GM12878 (cell line): Measurements from ENCODE around the gene GALNT17. TPM values are rescaled to one million over a fixed set of nuclear protein-coding genes. Genes with fewer than 3 reads are reported as not detected.

ENCODE experiments used
- ATAC-seq: fragments of 200-7000 bp; cut with Tn5 transposase; 3 replicates; pipeline ENCODE4 v1.9.1; 2020; ENCODE audit warnings: mild to moderate bottlenecking, moderate library complexity
- BruUV-seq: library from RNA; stranded (reverse); fragments of 400-500 nt; replicated peaks from 2 replicates; lab custom pipeline; 2021; lab: Mats Ljungman, UMichigan
- CTCF ChIA-PET: fragments of 300-600 bp; sonication (Branson Sonifier 250); formaldehyde crosslinking; extraction: SDS; loops from one replicate; lab custom pipeline; 2021; ENCODE audit warnings: inconsistent platforms; lab: Yijun Ruan, JAX
- POLR2A ChIA-PET: fragments of 350-600 bp; formaldehyde crosslinking; extraction: SDS; loops from one replicate; lab custom pipeline; 2021; ENCODE audit warnings: inconsistent platforms; lab: Charles Lee
- RAD21 ChIA-PET: fragments of 300-600 bp; sonication (Branson Sonifier 250); formaldehyde crosslinking; loops from one replicate; lab custom pipeline; 2023; ENCODE audit warnings: antibody characterized with exemption; ENCODE audit not compliant: unreplicated experiment; lab: Charles Lee
- SMC1A ChIA-PET: fragments of 300-600 bp; sonication (Branson Sonifier 250); formaldehyde crosslinking; loops from one replicate; lab custom pipeline; 2023; ENCODE audit not compliant: unreplicated experiment, uncharacterized antibody; lab: Charles Lee
- DNase-seq: peaks from one replicate; pipeline ENCODE4 v3.0.0-alpha.2; 2011; ENCODE audit warnings: low read depth, low spot score
- FAIRE-seq: peaks from 3 replicates; lab custom pipeline; 2011; peaks lifted over from hg19 to GRCh38; lab: Jason Lieb, UNC
- H2AFZ ChIP-seq: 2 replicates; pipeline ENCODE4 v1.6.0; 2011; ENCODE audit warnings: low read depth, low read length, control low read depth; ENCODE audit not compliant: control insufficient read depth
- H3K27ac ChIP-seq: 2 replicates; pipeline ENCODE4 v1.5.1; 2011; ENCODE audit warnings: control low read depth; ENCODE audit not compliant: control insufficient read depth, insufficient read depth
- H3K27me3 ChIP-seq, 2 experiments: replicated peaks in 1 of 2; 2 replicates each; pipeline versions ENCODE4 v1.6.0 to v1.6.1; 2011; ENCODE audit warnings: low read length in 1 of 2; ENCODE audit not compliant: control insufficient read depth in 2 of 2, insufficient read depth in 2 of 2
- H3K36me3 ChIP-seq, 2 experiments: 2 replicates each; pipeline ENCODE4 v1.5.1; 2011; ENCODE audit warnings: low read length in 1 of 2; ENCODE audit not compliant: control insufficient read depth in 2 of 2, insufficient read depth in 2 of 2
- H3K4me1 ChIP-seq: 2 replicates; pipeline ENCODE4 v1.6.1; 2011; ENCODE audit warnings: mild to moderate bottlenecking, low read length, moderate library complexity, mixed read lengths; ENCODE audit not compliant: control insufficient read depth, insufficient read depth
- H3K4me2 ChIP-seq: 2 replicates; pipeline ENCODE4 v1.6.0; 2011; ENCODE audit warnings: control low read depth; ENCODE audit not compliant: control insufficient read depth, insufficient read depth
- H3K4me3 ChIP-seq: fragments of 200-600 bp; sonication (generic); 2 replicates; pipeline ENCODE4 v1.5.1; 2016
- H3K79me2 ChIP-seq: 2 replicates; pipeline ENCODE4 v1.6.0; 2011; ENCODE audit warnings: low read length; ENCODE audit not compliant: control insufficient read depth, insufficient read depth
- H3K9ac ChIP-seq: 2 replicates; pipeline ENCODE4 v1.8.0; 2011; ENCODE audit warnings: low read length, control low read depth, mixed read lengths; ENCODE audit not compliant: control insufficient read depth, insufficient read depth
- H3K9me3 ChIP-seq: replicated peaks from 3 replicates; pipeline ENCODE4 v1.5.1; 2011; ENCODE audit warnings: mild to moderate bottlenecking, low read length; ENCODE audit not compliant: control insufficient read depth, insufficient read depth
- H4K20me1 ChIP-seq: 2 replicates; pipeline ENCODE4 v1.6.0; 2011; ENCODE audit not compliant: control insufficient read depth, insufficient read depth
- ASH2L ChIP-seq: fragments of 300-600, 200-600 bp; sonication (generic); IDR thresholded peaks from 2 replicates; pipeline ENCODE4 v1.6.1; 2017; ENCODE audit warnings: low read depth, mild to moderate bottlenecking, borderline replicate concordance
- EZH2 ChIP-seq: IDR thresholded peaks from 2 replicates; pipeline ENCODE4 v1.6.1; 2012; ENCODE audit warnings: low read depth, mild to moderate bottlenecking, control low read depth, inconsistent platforms, low read length, borderline replicate concordance; ENCODE audit not compliant: control insufficient read depth
- FOS ChIP-seq: IDR thresholded peaks from 3 replicates; pipeline ENCODE4 v1.6.1; 2011; ENCODE audit warnings: borderline replicate concordance; ENCODE audit not compliant: insufficient read length; ENCODE audit errors: extremely low read depth
- GABPA ChIP-seq: IDR thresholded peaks from 2 replicates; pipeline ENCODE4 v1.6.1; 2014; ENCODE audit warnings: antibody characterized with exemption, low read depth, mild to moderate bottlenecking, inconsistent platforms
- HCFC1 ChIP-seq: fragments of 150-350 bp; IDR thresholded peaks from 2 replicates; pipeline ENCODE4 v1.6.1; 2014; ENCODE audit warnings: low read length
- KAT2A ChIP-seq: conservative IDR thresholded peaks from 2 replicates; pipeline ENCODE4 v1.6.1; 2011; ENCODE audit warnings: low read depth, low read length; ENCODE audit not compliant: control insufficient read depth
- NFIC ChIP-seq: IDR thresholded peaks from 2 replicates; pipeline ENCODE4 v1.6.1; 2012; ENCODE audit warnings: low read depth, mild to moderate bottlenecking, inconsistent platforms, low read length, moderate library complexity
- NFXL1 ChIP-seq: fragments of 450-650 bp; IDR thresholded peaks from 2 replicates; pipeline ENCODE4 v1.6.1; 2017; ENCODE audit warnings: antibody characterized with exemption, mild to moderate bottlenecking, borderline replicate concordance
- NR2C1 ChIP-seq: fragments of 450-650 bp; IDR thresholded peaks from 2 replicates; pipeline ENCODE4 v1.6.1; 2017; ENCODE audit warnings: antibody characterized with exemption, mild to moderate bottlenecking, moderate library complexity
- RAD51 ChIP-seq: fragments of 450-650 bp; IDR thresholded peaks from 2 replicates; pipeline ENCODE4 v1.6.1; 2016; ENCODE audit warnings: moderate library complexity, mild to moderate bottlenecking, inconsistent platforms
- RFX5 ChIP-seq: IDR thresholded peaks from 2 replicates; pipeline ENCODE4 v1.6.1; 2011; ENCODE audit warnings: low read depth, low read length, improper control_type of control experiment
- SPI1 ChIP-seq: IDR thresholded peaks from 2 replicates; pipeline ENCODE4 v1.6.1; 2011; ENCODE audit warnings: low read depth, mild to moderate bottlenecking, low read length, moderate library complexity, borderline replicate concordance; ENCODE audit not compliant: insufficient read depth
- SREBF1 ChIP-seq: IDR thresholded peaks from 2 replicates; pipeline ENCODE4 v1.6.1; 2012; ENCODE audit warnings: mild to moderate bottlenecking, low read length
- SREBF2 ChIP-seq: IDR thresholded peaks from 2 replicates; pipeline ENCODE4 v1.6.1; 2012; ENCODE audit warnings: mild to moderate bottlenecking, low read length
- TARDBP ChIP-seq: IDR thresholded peaks from 2 replicates; pipeline ENCODE4 v1.6.1; 2016; ENCODE audit warnings: borderline replicate concordance
- WRNIP1 ChIP-seq: IDR thresholded peaks from 2 replicates; pipeline ENCODE4 v1.6.1; 2011; ENCODE audit warnings: low read depth, low read length, improper control_type of control experiment, borderline replicate concordance
- ZBTB40 ChIP-seq: fragments of 450-650 bp; IDR thresholded peaks from 2 replicates; pipeline ENCODE4 v1.6.1; 2016; ENCODE audit warnings: mild to moderate bottlenecking, moderate library complexity, borderline replicate concordance
- ZNF274 ChIP-seq: IDR thresholded peaks from one replicate; pipeline ENCODE4 v1.8.0; 2011; ENCODE audit not compliant: insufficient read length, insufficient read depth
- WGBS: methylation state at CpG from one replicate; pipeline ENCODE4 v1.1.6; 2016; ENCODE audit warnings: low lambda C conversion rate; ENCODE audit not compliant: insufficient replicate concordance, insufficient coverage; ENCODE audit errors: missing lambda C conversion rate; 5-methylcytosine and 5-hydroxymethylcytosine counted together
- in situ Hi-C: fragments of 300-500 bp; cut with MboI; formaldehyde crosslinking; loops from 9 replicates; pipeline ENCODE4 v1.14.3; 2018; ENCODE audit warnings: mixed read lengths
- intact Hi-C: fragments of 100-400 bp; cut with micrococcal nuclease; formaldehyde crosslinking; loops from one replicate; pipeline ENCODE4 v1.14.2; 2022; ENCODE audit not compliant: unreplicated experiment
- polyA plus RNA-seq, 11 experiments: library from polyadenylated mRNA; depleted of rRNA in 4 of 11; unstranded in 6 of 11; stranded (reverse) in 5 of 11; fragments of >200 nt; fragmentation: Nextera tagmentation in 4 of 11; fragmentation: Illumina TruSeq in 1 of 11; extraction: Ambion mirVana in 4 of 11; extraction: Trizol in 1 of 11; gene quantifications; 1 replicate in 1 of 11; 2 replicates in 10 of 11; pipeline versions ENCODE4 v1.2.1 to v1.2.3, GENCODE V29; 2011 to 2016; ENCODE audit warnings: inconsistent platforms in 2 of 11, missing spikeins in 2 of 11, low read depth in 1 of 11
- total RNA-seq, 4 experiments: library from RNA; depleted of rRNA in 3 of 4; stranded (reverse); fragments of >200 nt in 3 of 4; fragmentation: Illumina TruSeq in 1 of 4; extraction: Trizol in 1 of 4; gene quantifications; 2 replicates each; pipeline versions ENCODE4 v1.2.1 to v1.2.3, GENCODE V29; 2013 to 2021

The GALNT17 gene
- total and polyA plus RNA-seq, 10 of the 15 experiments (the other 5 are each of a cell fraction or from before 2014, with no cell fraction given), result 0.12 to 0.15 TPM; not detected in 8

- ATAC-seq (no peak), DNase-seq (no peak), FAIRE-seq (no peak)
- Histone ChIP-seq H3K9me3 (no peaks in the 10 kb centered on the region; the same call in 2 of the 3 replicates), H3K4me3 (no peak overlapping the region), H2AFZ (no peak overlapping the region), H3K36me3 (no peaks in the 10 kb centered on the region), H3K27me3 (no peaks in the 10 kb centered on the region), H4K20me1 (no peaks in the 10 kb centered on the region), H3K9ac (no peak overlapping the region), H3K4me1 (no peaks in the 10 kb centered on the region), H3K4me2 (no peak overlapping the region), H3K27ac (no peak overlapping the region), H3K79me2 (no peaks in the 10 kb centered on the region)
- SMC1A ChIA-PET, result interaction anchor here (0.7 kb wide), 1 partner anchor 429 kb away, joined by 3 read pairs; no protein-coding TSS in a partner anchor
- CTCF ChIA-PET, result no interaction called here
- no TSS peak for BruUV-seq
- RAD21 ChIA-PET, result no interaction called here
- TF ChIP-seq HCFC1, result no peak
- no peak for TF ChIP-seq RAD51
- no peak for TF ChIP-seq GABPA
- no peak for TF ChIP-seq ASH2L
- TF ChIP-seq SREBF2, result no peak
- no peak for TF ChIP-seq SPI1
- no peak for TF ChIP-seq TARDBP
- TF ChIP-seq NFIC, result no peak
- TF ChIP-seq NFXL1, result no peak
- TF ChIP-seq NR2C1, result no peak
- no peak for TF ChIP-seq KAT2A
- TF ChIP-seq FOS, result no peak
- TF ChIP-seq ZNF274, result no peak
- TF ChIP-seq EZH2, result no peak
- no peak for TF ChIP-seq WRNIP1
- no peak for TF ChIP-seq SREBF1
- no peak for TF ChIP-seq RFX5
- no peak for TF ChIP-seq ZBTB40
- 43% methylated on average over 4 of the region's 4 CpGs for WGBS
- in situ Hi-C loops (no loop called here), intact Hi-C loops (no loop called here)
- POLR2A ChIA-PET, result no interaction called here
These were observed 54.7 kb downstream of the GALNT17 start for GRCh38 chr7:71186535-71187057.
